GM21515 (cell line): ENCODE data around the gene SDF4.
"Not testable (repeated sequence)": the region's sequence is repeated elsewhere in the genome, so short reads cannot be mapped to it uniquely, and the experiment has no call there.

Experiments used
- ATAC-seq: cut with Tn5 transposase; IDR thresholded peaks from one replicate; pipeline ENCODE4 v1.9.1; 2021; ENCODE audit not compliant: unreplicated experiment

The SDF4 gene

GRCh38 chr1:1181129-1181937 is 50.5 kb downstream of the SDF4 start:
- ATAC-seq: no peak

GRCh38 chr1:1179983-1180861 is 51.6 kb downstream of the SDF4 start:
- ATAC-seq: no peak

- ATAC-seq: no peak
Observed at GRCh38 chr1:1179346-1179982, 52.3 kb downstream of the SDF4 start.

GRCh38 chr1:1178794-1179331 is 52.9 kb downstream of the SDF4 start:
- no peak for ATAC-seq

- ATAC-seq: no peak
Observed at GRCh38 chr1:1177452-1178206, 54.2 kb downstream of the SDF4 start.

GRCh38 chr1:1176931-1177330 is 54.9 kb downstream of the SDF4 start:
- no peak for ATAC-seq

GRCh38 chr1:1176063-1176761 is 55.6 kb downstream of the SDF4 start:
- ATAC-seq: not testable (repeated sequence)

GRCh38 chr1:1175221-1176062 is 56.4 kb downstream of the SDF4 start:
- ATAC-seq: no peak

GRCh38 chr1:1173793-1174415 is 57.9 kb downstream of the SDF4 start, which contains the start of gene TTLL10:
Gene TTLL10 (plus strand): TSS chr1:1173880. CDS start chr1:1179216, 5,336 bp downstream.
- ATAC-seq: no peak

- ATAC-seq: no peak
Observed at GRCh38 chr1:1173061-1173792, 58.6 kb downstream of the SDF4 start.

GRCh38 chr1:1171546-1172340 is 60.1 kb downstream of the SDF4 start:
- ATAC-seq: no peak

GRCh38 chr1:1171161-1171545 is 60.6 kb downstream of the SDF4 start:
- ATAC-seq: no peak

GRCh38 chr1:1170215-1171091 is 61.3 kb downstream of the SDF4 start:
- ATAC-seq: no peak

GRCh38 chr1:1169429-1170214 is 62.2 kb downstream of the SDF4 start:
- no peak for ATAC-seq
